Activated CD8-positive, alpha-beta memory T cell treated with anti-CD3 and anti-CD28 coated beads for 48 hours (primary cell): ENCODE measurements around the gene TEN1.
A peak's percentile ranks its signal among the peaks of the same experiment; 100 is the strongest.

ENCODE experiments used
- DNase-seq, 3 experiments: peaks; one replicate each; pipeline ENCODE4 v3.0.0-alpha.2; 2020; ENCODE audit warnings: low read depth in 2 of 3, low spot score in 2 of 3

Gene TEN1

GRCh38 chr17:75976175-75976848 is 2.7 kb upstream of the TEN1 start:
- no peak for DNase-seq

GRCh38 chr17:75979705-75980187 is 706 bp downstream of the TEN1 start:
- peak in 1 of 3 experiments; percentile 11 for DNase-seq

DNA sequence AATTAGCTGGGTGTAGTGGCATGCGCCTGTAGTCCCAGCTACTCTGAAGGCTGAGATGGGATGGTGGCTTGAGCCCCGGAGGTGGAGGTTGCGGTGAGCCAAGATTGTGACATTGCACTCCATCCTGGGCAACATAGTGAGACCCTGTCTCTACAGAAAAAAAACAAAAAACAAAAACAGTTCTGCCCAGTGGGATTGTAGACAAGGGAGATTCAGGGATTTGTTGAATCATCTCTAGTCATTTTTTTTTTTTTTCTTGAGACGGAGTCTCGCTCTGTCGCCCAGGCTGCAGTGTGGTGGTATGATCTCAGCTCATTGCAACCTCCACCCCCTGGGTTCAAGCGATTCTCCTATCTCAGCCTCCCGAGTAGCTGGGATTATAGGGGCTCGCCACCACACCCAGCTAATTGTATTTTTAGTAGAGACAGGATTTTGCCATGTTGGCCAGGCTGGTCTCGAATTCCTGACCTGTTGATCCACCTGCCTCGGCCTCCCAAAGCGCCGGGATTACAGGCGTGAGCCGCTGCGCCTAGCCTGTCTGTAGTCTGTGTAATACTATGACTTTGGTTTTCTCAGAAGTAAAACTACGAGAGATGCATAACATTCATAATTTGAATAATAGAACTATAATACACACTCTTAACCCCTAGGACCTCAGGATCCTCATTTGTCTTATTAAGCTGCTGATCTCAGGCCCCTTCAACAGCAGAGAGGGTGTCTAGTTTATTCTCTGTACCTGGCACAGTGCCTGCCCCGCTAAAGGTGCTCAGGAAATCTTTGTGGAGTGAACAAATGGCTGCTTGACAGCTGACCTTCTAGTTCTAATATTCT is 1.4 kb downstream of the TEN1 start:
- no peak for DNase-seq

DNA sequence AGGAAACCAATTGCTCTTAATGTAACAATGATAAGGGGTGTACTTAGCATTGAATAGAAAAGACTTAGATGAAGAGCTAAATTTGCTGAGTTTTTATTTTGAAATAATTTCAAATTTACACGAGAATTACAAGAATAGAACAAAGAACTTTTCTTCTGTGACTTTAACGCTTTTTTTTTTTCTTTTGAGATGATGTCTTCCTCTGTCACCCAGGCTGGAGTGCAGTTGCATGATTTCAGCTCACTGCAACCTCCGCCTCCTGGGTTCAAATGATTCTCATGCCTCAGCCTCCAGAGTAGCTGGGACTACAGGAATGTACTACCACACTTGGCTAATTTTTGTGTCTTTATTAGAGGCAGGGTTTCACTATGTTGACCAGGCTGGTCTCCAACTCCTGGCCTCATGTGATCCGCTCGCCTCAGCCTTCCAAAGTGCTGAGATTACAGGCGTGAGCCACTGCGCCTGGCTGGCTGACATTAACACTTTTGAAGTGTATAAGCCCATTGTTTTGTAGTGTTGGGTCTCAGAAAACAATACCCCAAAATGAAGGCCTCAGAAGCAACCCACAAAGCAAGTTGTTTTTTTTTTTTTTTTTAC is 2.1 kb downstream of the TEN1 start:
- DNase-seq, result no peak

- DNase-seq, result no peak
Measured at GRCh38 chr17:75983501-75984181, 4.6 kb downstream of the TEN1 start.

GRCh38 chr17:75985986-75986385 is 6.9 kb downstream of the TEN1 start:
- no peak for DNase-seq

GRCh38 chr17:75987041-75987440 is 8.0 kb downstream of the TEN1 start:
- no peak for DNase-seq

DNA sequence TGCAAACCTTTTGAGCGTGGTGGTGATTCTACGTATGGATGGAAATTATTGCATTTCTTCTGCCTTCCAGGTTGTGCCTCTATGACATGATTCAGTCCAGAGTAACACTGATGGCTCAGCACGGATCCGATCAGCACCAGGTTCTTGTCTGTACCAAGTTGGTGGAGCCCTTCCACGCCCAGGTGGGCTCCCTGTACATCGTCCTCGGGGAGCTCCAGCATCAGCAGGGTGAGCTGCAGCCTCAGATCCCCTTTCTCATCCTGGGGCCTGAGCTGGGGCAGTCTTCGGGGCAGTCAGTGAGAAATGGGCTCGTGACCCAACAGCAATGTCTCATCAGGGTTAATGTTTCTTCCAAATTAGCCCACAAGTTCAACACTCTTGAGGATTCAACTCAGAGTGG is 12.4 kb downstream of the TEN1 start:
- DNase-seq, result no peak

DNA sequence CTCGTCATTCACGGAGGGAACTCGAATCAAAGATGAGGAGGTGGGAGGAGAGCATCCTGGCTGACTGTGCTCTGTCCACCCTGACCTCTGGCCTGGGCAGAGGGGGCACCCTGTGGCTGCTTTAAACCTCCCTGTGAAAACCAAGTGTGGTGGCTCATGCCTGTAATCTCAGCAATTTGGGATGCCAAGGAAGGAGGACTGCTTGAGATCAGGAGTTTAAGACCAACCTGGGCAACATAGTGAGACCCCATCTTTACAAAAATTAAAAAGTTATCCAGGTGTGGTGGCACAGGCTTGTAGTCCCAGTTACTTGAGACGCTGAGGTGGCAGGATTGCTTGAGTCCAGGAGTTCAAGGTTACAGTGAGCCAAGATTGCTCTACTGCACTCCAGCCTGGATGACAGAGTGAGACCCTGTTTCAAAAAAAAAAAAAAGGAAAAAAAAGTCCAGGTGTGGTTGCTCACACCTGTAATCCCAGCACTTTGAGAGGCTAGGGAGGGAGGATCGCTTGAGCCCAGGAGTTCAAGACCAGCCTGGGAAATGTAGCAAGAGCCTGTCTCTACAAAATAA is 15.8 kb downstream of the TEN1 start:
- DNase-seq, result no peak

- no peak for DNase-seq
Measured at GRCh38 chr17:75995385-75995925, 16.4 kb downstream of the TEN1 start.

GRCh38 chr17:75996665-75997590 is 17.9 kb downstream of the TEN1 start:
- peak in 1 of 3 experiments; percentile 13 for DNase-seq

DNA sequence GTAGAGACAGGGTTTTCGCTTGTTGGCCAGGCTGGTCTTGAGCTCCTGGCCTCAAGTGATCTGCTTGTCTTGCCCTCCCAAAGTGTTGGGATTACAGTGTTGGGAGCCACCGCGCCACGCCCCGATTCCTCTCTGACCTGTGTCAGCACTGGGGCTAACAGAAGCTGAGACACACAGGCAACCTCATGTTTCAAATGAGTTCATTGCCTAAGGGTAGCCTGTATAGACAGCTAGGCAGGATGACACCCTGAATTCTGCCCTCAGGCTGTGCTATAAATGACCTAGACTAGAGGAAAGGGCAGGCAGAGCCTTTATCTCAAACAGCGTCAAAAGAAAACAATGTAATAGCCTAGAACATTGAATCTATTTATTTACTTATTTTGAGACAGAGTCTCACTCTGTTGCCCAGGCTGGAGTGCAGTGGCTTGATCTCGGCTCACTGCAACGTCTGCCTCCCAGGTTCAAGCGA is 19.3 kb downstream of the TEN1 start:
- no peak for DNase-seq

- peak; percentile 33 to 61 (median 59) for DNase-seq
Measured at GRCh38 chr17:76000016-76000754, 21.1 kb downstream of the TEN1 start.

GRCh38 chr17:76000755-76001521 is 21.9 kb downstream of the TEN1 start, which contains the start of gene CDK3:
Gene CDK3, plus strand, starts transcription at chr17:76000855. Its CDS starts 571 bp downstream, at chr17:76001426.
- DNase-seq, result no peak

DNA sequence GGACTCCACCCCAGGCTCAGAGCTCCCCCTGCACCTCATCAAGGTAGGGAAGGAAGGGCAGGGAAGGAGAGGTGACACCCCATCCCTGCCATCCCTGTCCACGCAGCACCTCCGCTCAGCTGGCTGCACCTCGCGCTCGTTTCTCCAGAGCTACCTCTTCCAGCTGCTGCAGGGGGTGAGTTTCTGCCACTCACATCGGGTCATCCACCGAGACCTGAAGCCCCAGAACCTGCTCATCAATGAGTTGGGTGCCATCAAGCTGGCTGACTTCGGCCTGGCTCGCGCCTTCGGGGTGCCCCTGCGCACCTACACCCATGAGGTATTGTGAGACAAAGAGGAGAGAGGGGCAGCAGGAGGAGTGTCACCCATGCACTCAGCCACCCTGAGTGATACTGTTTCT is 23.1 kb downstream of the TEN1 start:
- DNase-seq, result no peak

DNA sequence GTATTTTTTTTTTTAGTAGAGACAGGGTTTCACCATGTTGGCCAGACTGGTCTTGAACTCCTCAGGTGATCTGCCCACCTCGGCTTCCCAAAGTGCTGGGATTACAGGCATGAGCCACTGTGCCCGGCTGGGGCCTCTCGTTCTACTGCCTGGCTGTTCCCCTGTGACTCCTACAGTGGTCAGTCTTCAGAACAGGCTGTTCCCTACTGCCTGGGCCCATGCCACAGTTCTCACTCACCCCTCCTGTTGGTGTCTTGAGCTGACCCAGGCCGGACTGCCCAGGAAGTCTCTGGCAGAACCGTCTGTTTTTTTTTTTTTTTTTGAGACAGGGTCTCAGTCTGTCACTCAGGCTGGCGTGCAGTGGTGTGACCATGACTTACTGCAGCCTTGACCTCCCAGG is 24.9 kb downstream of the TEN1 start:
- DNase-seq, result no peak

DNA sequence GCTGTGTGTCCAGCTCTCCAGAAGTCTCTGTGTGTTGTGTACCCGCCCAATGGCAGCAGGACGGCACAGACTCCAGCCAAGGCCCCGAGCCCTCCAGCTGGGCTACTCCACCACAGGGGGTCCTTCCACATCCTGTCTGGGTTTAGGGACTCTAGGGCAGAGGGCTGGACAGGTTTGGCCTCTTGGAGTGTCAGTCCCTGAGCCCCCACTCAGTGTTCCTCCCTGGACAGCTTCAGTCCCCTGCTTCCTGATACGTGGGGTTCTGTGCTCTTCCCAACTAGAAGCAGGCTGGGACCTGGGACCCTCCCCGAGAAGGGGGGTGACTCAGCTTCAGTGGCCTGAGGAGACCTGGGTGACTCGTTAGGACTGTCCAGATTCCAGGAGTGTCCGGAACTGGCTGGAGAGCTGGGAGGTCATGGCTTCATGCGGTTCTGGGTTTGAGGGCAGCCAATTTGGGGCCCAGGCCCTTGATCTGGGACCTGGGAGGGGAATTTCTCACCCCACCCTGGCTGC is 25.8 kb downstream of the TEN1 start:
- no peak for DNase-seq
